Breast epithelium (tissue), 3 donors: Measurements from ENCODE around the gene DRC3.

Experiments
- CTCF ChIP-seq, 3 donors: fragments of 450-650 bp; IDR thresholded peaks; one replicate each; pipeline ENCODE4 v1.5.1; 2016 to 2017; ENCODE audit warnings: antibody characterized with exemption in 3 of 3, mild to moderate bottlenecking in 3 of 3, moderate library complexity in 3 of 3
- POLR2A ChIP-seq: fragments of 450-650 bp; IDR thresholded peaks from one replicate; pipeline ENCODE4 v1.6.1; 2016; ENCODE audit warnings: antibody characterized with exemption, mild to moderate bottlenecking, moderate library complexity
- POLR2AphosphoS5 ChIP-seq, 3 donors: sonication (generic); formaldehyde crosslinking; IDR thresholded peaks; one replicate each; pipeline ENCODE4 v1.6.1; 2017; ENCODE audit warnings: antibody characterized with exemption in 3 of 3

- TF ChIP-seq CTCF (IDR thresholded peaks at IDR 0.05) (no peak), POLR2AphosphoS5 (IDR thresholded peaks at IDR 0.05) (no peak), POLR2A (no peak)
These were observed 9.6 kb upstream of the DRC3 start for GRCh38 chr17:17963066-17963465.
